HG03342 (cell line): Measurements from ENCODE around the gene NALCN.

ENCODE experiments used
- ATAC-seq: cut with Tn5 transposase; IDR thresholded peaks from one replicate; pipeline ENCODE4 v1.9.1; 2021; ENCODE audit warnings: mild to moderate bottlenecking, moderate library complexity; ENCODE audit not compliant: unreplicated experiment

Gene NALCN

DNA sequence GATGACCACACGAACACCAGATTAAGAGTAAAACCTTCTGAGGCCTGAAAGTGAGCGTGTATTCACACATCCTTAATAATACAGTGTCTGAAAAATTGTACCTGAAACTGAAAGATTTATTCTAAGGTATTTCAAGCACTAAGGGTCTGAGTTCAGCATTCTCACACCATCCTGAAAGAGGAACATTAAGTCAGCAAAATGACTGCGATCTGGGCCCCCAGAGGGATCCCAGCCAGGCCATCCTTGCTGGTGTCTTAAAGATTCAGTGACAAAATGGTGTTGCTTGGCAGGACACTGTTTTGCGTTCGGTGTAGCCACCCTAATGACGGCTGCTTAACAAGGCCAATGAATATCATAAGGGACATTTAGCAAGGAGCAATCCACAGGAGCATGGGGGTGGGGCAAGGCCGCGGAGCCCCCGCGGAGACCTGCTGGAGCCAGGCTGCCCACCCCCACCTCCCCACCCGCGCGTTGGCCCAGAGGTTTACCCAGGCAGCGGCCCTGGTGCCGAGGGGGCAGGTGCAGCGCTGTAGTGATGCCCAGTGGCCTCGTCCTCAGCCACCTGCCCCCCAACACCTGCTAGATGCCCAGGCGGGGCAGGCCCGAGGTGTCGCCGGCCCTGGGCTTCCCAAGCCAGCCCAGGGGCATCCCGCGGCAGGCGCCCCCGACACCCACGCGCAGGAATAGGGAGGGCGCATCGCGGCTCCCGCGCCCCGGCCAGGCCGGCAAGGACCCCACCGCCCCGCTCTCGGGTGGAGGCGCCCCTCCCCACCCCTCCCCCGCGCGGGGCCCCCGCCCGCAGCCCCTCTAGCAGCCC, 742 bp downstream of the NALCN start:
- no peak for ATAC-seq

DNA sequence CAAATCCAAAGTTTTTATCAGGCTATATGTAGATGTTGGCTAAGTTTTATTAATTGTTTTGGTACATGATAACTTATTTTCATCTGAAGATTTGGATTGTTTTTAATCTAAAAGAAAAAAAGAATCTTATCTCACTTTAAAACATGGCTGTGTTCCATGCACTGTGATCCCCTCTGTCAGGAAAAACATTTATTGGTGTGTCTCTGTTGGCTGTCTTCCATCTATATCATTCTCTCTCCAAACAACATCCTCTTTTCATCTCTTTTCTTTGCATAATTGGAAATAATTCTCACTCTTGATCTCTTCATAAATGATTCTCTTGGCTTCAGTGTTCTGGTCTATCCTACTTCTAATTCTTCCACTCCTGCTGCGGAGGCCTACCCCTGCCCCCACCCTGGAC, 4.2 kb downstream of the NALCN start:
- ATAC-seq: no peak

DNA sequence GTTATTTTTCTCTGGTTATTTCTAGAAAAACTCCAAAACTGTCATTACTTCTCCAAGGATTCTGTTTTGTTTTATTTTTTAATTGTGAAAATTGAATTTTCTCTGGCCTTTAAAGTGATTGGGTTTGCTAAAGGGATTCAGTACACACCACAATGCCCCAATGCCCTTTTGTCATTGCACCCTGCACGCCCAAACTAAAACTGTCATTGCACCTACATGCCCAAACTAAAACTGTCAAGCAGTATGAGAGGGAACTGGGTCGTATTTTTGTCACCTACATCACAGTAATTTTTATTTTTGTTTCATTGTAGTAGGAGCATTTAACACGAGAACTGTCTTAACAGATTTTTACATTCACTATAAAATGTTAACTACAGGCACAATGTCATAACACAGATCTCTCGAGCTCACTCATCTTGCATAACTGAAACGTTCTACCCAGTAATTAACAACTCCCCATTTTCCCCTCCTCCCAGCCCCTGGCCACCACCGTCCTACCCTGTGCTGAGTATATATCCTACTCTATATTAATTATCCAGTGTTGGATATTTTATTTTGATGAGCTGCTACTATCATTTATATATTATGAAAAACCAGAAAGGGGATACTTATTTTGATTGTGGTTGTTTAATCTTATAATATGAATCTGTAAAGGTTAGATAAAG, 7.2 kb downstream of the NALCN start:
- ATAC-seq: no peak

DNA sequence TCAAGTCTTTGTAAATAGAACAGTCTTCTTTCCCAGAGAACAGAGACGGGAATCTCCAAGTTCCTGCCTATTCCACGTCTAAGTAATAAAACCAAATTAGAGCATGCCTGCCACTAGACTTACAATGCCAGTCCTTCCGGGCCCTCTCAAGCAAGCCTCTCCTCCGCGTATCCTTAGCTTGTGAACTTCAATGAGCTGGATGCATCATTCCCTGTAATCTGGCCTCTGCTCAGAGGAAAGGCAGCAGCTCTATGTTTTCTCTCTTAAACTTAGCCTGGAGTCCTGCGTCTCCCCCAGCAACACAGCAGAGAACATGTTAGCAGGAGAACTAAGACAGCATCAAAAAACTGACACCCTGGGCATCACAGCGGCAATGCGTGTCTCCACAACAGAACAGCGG, 8.2 kb downstream of the NALCN start:
- ATAC-seq: no peak

DNA sequence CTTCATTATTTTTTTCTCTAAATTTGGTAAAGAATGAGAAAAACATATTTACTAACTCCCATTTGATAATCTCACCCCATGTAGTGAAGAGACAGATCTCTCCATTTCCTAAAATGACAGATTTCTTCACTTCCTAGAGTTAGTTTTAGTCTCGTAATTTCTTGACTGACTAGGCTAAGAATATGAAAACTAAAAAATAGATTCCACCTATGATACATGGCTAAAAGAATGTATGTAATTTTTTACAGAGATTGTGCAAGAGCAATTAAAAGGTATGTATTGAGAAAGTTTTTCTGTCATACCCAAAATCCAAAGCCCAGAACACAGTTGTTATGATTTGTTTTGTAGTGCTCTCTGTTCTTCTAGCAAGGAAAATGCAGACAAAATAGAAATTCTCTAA, 9.5 kb downstream of the NALCN start:
- no peak for ATAC-seq

DNA sequence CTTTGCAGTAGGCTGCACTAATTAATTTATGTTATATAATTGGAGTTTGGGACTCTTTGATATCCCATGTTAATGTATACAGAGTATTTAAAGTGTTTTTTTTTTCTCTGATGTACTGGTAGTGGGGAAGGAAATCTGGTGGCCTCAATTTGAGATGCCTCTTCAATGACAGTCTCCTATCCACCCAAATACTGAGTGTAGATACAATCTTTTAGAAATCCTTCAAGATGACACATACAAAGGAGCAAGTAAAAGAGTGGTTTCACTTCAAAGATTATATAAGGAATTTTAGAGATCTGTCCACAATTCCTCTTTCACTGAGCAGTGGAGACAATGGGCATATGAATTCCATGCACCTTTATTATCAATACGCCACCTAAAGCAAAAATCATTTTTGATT, 15.1 kb downstream of the NALCN start:
- ATAC-seq: no peak

DNA sequence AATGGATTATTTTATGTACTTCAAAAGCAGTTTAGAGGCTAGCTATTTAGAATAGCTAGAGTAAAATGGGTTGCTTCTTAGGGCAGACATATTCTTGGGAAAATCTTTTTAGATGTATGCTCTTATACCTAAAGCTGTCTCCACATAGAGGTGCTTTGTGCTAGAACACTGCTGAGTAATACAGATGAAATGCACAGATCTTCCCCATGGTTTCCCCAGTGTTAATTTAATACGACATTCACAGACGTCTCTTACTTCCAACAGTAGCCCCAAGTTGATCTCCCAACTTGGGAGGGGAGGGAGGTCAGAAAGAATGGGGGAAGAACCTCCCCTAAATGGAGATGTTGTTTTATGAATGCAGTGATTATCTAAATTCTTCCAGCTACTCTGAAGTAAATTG, 16.9 kb downstream of the NALCN start:
- no peak for ATAC-seq

DNA sequence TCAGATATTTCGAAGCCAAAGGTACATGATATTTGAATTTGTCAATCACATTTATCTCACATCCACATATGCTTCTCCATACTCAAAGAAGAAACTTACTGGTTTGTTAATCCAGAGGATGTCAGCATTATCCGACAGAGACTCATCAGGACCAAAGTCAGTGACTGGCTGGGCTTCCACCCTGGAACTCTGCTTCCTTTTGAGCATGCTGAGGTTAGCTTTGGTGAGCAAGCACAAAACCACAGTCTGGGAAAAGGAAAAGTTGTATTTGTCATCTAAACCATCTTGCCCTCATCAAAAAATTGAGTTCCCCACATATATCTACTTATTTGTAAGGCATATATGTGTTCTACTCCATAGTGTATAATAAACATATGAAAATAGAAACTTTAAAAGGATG, 17.4 kb downstream of the NALCN start:
- ATAC-seq: no peak

DNA sequence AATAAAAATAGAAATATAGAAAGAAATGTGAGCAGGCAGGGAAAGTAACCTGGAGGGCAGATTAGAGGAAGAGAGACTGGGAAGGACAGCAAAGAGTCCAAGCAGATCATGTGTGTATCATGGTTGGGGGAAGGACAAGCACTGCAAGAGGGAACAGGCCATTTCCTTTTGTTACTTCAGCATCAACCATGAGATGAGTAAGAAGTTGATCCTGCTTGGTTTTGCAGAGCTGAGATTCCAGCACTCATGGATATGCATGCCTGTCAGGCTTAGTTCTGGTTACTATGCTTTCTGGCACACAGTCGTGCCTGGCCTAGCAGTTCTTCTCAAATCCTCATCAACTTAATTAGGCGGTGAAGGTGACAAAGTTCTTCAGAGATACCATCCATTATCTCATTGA, 18.1 kb downstream of the NALCN start:
- ATAC-seq: no peak

DNA sequence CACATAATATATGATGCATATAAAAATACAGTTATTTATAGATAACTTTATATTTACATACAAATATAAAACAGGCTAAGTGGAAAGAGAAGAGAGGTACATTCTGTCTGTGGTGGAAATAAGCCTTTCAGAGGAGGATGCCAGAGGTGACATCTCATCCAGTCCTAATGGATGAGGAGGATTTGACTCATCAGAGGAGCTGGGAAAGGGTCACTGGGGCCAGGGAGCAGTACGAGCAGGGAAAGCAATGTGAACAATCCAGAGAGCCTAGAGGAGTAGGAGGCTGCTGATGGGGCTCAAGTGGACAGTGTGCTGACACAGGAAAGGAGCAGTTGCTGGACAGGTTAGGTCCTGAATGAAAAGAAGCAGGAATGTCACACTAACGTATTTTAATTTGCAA, 18.6 kb downstream of the NALCN start:
- ATAC-seq: no peak

DNA sequence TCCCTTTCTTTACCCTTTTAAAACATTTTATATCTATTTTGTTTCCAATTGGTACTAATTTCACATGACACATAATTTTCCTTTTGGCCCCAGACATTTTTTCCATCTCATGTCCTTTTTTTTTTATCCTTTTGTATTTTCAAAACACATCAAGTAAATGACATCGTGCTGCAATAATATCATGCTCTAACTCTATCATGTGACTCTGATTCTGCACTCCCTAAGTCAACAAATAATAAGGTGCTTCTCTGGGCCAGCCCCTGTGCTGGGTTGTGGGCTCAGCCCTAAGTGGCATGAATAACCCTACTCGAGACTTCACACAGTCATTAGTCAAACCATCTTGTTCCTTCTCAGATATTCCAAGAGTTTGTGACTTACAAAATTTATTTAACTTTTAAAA, 21.7 kb downstream of the NALCN start:
- ATAC-seq: no peak

DNA sequence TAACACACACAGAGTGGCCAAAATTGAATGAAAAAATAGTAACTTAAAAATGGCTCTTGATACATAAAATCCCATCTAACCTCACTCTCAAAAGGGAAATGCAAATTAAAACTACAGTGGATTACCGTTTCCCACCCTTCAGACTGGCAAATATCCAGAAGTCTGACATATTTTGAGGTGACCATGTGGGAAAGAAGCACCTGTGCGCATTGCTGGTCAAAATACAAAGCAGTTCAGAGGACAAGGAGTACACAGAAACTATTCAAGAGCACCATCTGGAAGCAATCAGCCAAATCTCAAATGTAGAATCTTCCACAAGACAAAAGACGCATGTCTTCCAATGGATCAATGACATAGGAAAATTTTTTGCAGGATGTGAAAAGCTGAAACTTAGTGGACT, 23.2 kb downstream of the NALCN start:
- no peak for ATAC-seq

DNA sequence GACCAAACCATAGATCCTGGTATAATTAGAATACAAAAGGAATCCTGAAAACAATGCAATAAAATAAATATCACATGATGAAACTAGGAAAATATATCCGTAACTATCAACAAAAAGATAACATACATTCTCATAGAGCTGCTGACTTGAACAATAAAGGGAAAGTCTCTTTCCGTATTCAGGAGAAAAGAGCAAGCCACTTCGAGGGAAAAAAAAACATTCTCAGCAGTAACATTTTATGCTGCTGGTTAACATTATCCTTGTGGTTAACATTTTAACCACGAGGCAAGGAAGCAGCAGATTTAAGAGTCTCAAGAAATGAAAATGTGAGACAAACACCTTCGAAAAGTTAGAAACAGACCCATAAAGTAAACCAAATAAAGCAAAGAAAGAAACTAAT, 25.8 kb downstream of the NALCN start:
- no peak for ATAC-seq

DNA sequence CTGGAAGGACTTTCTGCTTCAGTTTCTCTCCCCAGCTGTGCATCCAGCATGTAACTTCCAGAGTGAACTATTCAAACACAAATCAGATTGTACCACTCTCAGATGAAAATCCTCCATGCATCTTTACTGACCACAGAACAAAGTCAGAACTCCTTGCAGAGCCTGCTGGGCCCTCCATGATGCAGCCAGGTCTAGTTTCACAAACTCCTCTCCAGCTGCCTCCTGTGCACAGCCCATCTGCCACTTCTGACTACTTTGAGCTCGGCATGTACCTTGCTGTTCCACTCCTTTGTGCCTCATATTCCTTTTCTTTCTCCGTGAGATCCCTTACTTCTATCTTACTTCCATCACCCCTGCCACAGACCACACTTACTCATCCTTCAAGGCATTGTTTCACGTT, 31.4 kb downstream of the NALCN start:
- no peak for ATAC-seq

DNA sequence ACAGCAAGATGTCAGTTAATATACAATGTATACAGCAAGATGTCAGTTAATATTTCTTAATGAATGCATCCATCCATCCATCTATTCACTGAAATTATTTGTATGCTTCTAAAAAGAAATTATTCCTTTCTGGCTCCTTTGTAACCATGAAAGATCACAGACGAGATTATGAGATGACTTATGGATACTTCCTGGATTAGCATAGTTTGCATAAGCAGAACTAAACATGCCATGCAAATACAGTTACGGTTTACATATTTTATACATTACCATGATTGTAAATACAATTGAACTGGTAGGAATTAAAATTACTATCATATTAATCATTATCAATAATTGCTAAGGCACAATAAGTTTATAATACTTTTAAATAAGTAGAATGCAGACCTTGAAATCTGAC, 32.7 kb downstream of the NALCN start:
- ATAC-seq: no peak

DNA sequence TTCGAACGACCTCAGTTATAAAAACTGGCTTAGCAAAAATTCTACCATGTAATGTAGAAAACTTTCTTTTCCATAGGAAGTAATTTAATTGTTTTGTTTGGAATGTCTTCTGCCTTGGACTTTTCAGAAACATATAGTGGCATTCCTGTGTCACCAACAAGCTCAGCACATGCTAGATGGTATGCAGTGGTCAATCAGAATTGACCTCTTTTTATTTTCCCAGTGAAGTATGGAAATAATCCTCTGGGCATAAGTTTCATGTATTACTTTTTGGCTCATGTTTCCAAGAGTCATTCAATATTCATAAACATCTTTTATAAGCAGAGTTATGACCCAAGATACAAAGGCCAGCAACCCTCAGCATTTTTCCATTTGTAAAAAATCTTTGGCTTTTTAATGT, 33.6 kb downstream of the NALCN start:
- no peak for ATAC-seq

DNA sequence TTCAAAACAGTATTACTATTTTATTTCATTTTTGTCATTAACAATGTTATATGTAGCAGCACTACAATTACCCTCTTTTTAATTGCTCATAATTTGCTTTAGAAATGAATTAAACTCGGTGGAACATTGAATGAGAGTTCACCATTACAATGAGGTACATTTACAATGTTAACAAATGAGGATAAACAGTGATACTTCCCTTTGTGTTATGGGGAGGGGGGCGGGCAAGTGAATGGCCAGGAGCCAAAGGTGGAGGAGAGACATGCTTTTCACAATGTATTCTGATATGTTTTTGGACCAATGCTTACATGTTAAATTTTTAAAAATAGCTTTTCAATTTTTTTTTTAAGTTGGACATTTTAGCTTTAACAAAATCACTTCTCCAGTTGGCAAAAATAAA, 34.2 kb downstream of the NALCN start:
- no peak for ATAC-seq

DNA sequence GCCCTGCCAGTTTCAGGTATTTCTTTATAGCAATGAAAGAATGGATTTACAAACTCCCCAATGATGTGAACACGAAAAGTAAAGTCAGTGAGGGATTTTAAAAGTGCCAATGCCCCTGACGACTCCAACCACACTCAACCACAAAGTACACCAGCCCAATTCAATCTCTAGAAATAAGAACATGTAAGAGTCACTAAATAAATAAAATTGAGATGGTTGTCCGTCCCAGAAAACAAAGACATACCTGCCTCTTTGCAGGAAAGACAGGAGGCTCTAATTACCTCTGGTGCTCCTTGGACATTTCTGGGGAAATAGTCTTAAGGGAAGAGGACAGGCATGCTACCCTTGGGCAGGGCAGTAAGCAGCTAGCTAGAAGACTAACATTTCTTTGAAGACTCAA, 55.8 kb downstream of the NALCN start:
- ATAC-seq: no peak

DNA sequence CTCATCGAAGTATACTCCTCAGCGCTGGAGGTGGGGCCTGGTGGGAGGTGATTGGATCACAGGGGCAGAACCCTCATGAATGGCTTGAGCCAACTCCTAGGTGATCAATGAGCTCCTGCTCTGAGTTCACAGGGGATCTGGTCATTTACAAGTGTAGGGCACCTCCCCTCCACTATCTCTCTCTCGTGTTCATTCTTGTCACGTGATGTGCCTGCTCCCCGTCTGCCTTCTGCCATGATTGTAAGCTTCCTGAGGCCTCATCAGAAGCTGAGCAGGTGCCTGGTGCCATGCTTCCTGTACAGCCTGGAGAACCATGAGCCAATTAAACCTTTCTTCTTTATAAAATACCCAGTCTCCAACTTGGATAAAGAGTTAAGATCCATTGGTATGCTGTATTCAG, 61.4 kb downstream of the NALCN start:
- ATAC-seq: no peak

DNA sequence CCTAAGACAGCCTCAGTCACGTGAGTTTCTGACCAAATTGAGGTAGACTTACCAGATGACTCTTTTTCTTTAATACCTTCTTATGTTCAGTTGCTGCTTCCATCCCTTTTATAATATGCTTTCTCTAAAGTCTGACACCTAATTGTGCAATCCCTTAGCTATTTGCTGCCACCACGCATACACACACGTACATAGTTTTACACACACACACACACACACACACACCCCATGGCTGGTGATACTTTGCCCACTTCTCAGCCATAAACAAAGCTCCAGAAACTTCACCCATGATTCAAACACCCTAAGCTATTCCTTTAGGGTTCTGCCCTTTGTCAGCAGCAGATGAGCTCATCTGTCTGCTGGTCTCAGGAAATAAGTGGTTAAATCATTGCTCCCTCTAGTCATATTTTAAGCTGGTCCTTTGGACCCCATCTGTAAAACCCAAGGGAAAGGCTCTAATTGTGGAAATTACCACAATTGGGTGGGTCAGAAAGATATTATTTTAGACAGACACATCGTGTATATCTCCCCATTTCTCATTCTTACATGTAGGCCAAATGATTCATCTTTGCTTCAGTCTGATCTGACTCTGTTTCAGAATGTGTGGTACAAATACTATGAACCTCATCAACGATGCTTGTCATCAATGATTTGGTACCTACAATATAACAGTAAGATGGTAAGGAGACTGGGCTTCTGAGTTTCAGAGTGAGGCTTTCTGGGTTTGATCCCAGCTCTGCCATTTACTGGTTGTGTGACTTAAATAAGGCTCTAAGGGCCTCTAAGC, 69.2 kb downstream of the NALCN start:
- no peak for ATAC-seq

DNA sequence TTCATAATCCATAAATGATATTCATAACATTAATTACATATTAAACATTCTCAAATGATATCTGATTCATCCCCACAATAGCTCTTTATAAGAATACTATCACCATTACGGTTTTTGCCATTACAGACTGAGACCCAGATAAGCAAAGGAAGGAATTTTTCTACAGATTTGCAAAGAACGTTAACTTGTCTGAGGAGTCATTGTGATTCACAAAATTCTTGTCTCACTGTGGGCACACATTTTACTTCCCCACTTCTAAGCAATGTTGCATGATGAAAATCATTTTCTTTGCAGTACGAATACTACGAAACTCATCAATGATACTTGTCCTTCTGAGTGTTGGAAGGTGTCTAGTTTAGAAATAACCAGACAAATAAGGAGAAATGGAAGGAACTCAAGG, 70.1 kb downstream of the NALCN start:
- ATAC-seq: no peak
